ENCODE data around the gene COPZ2.

Gene COPZ2

GRCh38 chr17:48056879-48057278, 19.3 kb upstream of the COPZ2 start:
- H3K9ac ChIP-seq (ENCODE audit: low read depth in 1 of 2, low read length in 2 of 2): no peak overlapping the region
- H3K27me3 ChIP-seq (ENCODE audit: control insufficient read depth in 2 of 2, insufficient read depth in 2 of 2, low read length in 2 of 2): no peaks in the 10 kb centered on the region
- no peak overlapping the region for H3K4me3 ChIP-seq (ENCODE audit: low read length in 2 of 2)
- no peak overlapping the region for H3K27ac ChIP-seq (ENCODE audit: low read depth in 2 of 2, low read length in 2 of 2)
- H3K36me3 ChIP-seq (ENCODE audit: control insufficient read depth in 2 of 2, insufficient read depth in 2 of 2, low read length in 2 of 2): peaks cover 59 to 77% of the 10 kb centered on the region in 2 donors
- H3K4me1 ChIP-seq (ENCODE audit: control insufficient read depth in 2 of 2, insufficient read depth in 2 of 2, low read length in 2 of 2): peaks cover 27 to 28% of the 10 kb centered on the region in 2 donors
- H3K9me3 ChIP-seq (ENCODE audit: control insufficient read depth in 2 of 2, low read length in 2 of 2): no peaks in the 10 kb centered on the region

GRCh38 chr17:48056246-48056745, 18.7 kb upstream of the COPZ2 start:
- peaks cover 53 to 76% of the 10 kb centered on the region in 2 donors for H3K36me3 ChIP-seq (ENCODE audit: control insufficient read depth in 2 of 2, insufficient read depth in 2 of 2, low read length in 2 of 2)

GRCh38 chr17:48055531-48056245, 18.1 kb upstream of the COPZ2 start:
- H3K27ac ChIP-seq (ENCODE audit: low read depth in 2 of 2, low read length in 2 of 2): peak overlapping the region in 1 of 2 donors; percentile 3
- peaks cover 52 to 80% of the 10 kb centered on the region in 2 donors for H3K36me3 ChIP-seq (ENCODE audit: control insufficient read depth in 2 of 2, insufficient read depth in 2 of 2, low read length in 2 of 2)
- H3K9me3 ChIP-seq (ENCODE audit: control insufficient read depth in 2 of 2, low read length in 2 of 2): no peaks in the 10 kb centered on the region
- peaks cover 39% of the 10 kb centered on the region in 2 donors for H3K4me1 ChIP-seq (ENCODE audit: control insufficient read depth in 2 of 2, insufficient read depth in 2 of 2, low read length in 2 of 2)
- H3K4me3 ChIP-seq (ENCODE audit: low read length in 2 of 2): no peak overlapping the region
- H3K27me3 ChIP-seq (ENCODE audit: control insufficient read depth in 2 of 2, insufficient read depth in 2 of 2, low read length in 2 of 2): no peaks in the 10 kb centered on the region
- H3K9ac ChIP-seq (ENCODE audit: low read depth in 1 of 2, low read length in 2 of 2): no peak overlapping the region

More at GRCh38 chr17:48056246-48056745, 18.7 kb upstream of the COPZ2 start:
- Histone ChIP-seq H3K27ac (ENCODE audit: low read depth in 2 of 2, low read length in 2 of 2) (no peak overlapping the region), H3K27me3 (ENCODE audit: control insufficient read depth in 2 of 2, insufficient read depth in 2 of 2, low read length in 2 of 2) (no peaks in the 10 kb centered on the region), H3K4me3 (ENCODE audit: low read length in 2 of 2) (no peak overlapping the region), H3K9ac (ENCODE audit: low read depth in 1 of 2, low read length in 2 of 2) (no peak overlapping the region), H3K9me3 (ENCODE audit: control insufficient read depth in 2 of 2, low read length in 2 of 2) (no peaks in the 10 kb centered on the region), H3K4me1 (ENCODE audit: control insufficient read depth in 2 of 2, insufficient read depth in 2 of 2, low read length in 2 of 2) (peaks cover 33% of the 10 kb centered on the region in 2 donors)

- Histone ChIP-seq H3K4me3 (ENCODE audit: low read length in 2 of 2) (no peak overlapping the region), H3K36me3 (ENCODE audit: control insufficient read depth in 2 of 2, insufficient read depth in 2 of 2, low read length in 2 of 2) (peaks cover 46 to 72% of the 10 kb centered on the region in 2 donors), H3K27ac (ENCODE audit: low read depth in 2 of 2, low read length in 2 of 2) (peak overlapping the region; percentile 39 to 99), H3K27me3 (ENCODE audit: control insufficient read depth in 2 of 2, insufficient read depth in 2 of 2, low read length in 2 of 2) (no peaks in the 10 kb centered on the region), H3K4me1 (ENCODE audit: control insufficient read depth in 2 of 2, insufficient read depth in 2 of 2, low read length in 2 of 2) (peaks cover 49% of the 10 kb centered on the region in 2 donors), H3K9me3 (ENCODE audit: control insufficient read depth in 2 of 2, low read length in 2 of 2) (no peaks in the 10 kb centered on the region), H3K9ac (ENCODE audit: low read depth in 1 of 2, low read length in 2 of 2) (no peak overlapping the region)
These were observed 16.9 kb upstream of the COPZ2 start for GRCh38 chr17:48054238-48055185.

GRCh38 chr17:48053758-48054237, 16.2 kb upstream of the COPZ2 start:
- H3K4me3 ChIP-seq (ENCODE audit: low read length in 2 of 2): peak overlapping the region in 1 of 2 donors; percentile 29
- H3K9ac ChIP-seq (ENCODE audit: low read depth in 1 of 2, low read length in 2 of 2): peak overlapping the region in 1 of 2 donors; percentile 55
- H3K27ac ChIP-seq (ENCODE audit: low read depth in 2 of 2, low read length in 2 of 2): peak overlapping the region; percentile 39 to 99
- no peaks in the 10 kb centered on the region for H3K9me3 ChIP-seq (ENCODE audit: control insufficient read depth in 2 of 2, low read length in 2 of 2)
- H3K36me3 ChIP-seq (ENCODE audit: control insufficient read depth in 2 of 2, insufficient read depth in 2 of 2, low read length in 2 of 2): peaks cover 39 to 65% of the 10 kb centered on the region in 2 donors
- peaks cover 53% of the 10 kb centered on the region in 2 donors for H3K4me1 ChIP-seq (ENCODE audit: control insufficient read depth in 2 of 2, insufficient read depth in 2 of 2, low read length in 2 of 2)
- H3K27me3 ChIP-seq (ENCODE audit: control insufficient read depth in 2 of 2, insufficient read depth in 2 of 2, low read length in 2 of 2): no peaks in the 10 kb centered on the region

GRCh38 chr17:48052956-48053757, 15.6 kb upstream of the COPZ2 start:
- no peaks in the 10 kb centered on the region for H3K9me3 ChIP-seq (ENCODE audit: control insufficient read depth in 2 of 2, low read length in 2 of 2)
- peaks cover 32 to 59% of the 10 kb centered on the region in 2 donors for H3K36me3 ChIP-seq (ENCODE audit: control insufficient read depth in 2 of 2, insufficient read depth in 2 of 2, low read length in 2 of 2)
- H3K9ac ChIP-seq (ENCODE audit: low read depth in 1 of 2, low read length in 2 of 2): peak overlapping the region; percentile 5 to 55
- H3K27ac ChIP-seq (ENCODE audit: low read depth in 2 of 2, low read length in 2 of 2): peak overlapping the region; percentile 39 to 99
- peaks cover 53% of the 10 kb centered on the region in 2 donors for H3K4me1 ChIP-seq (ENCODE audit: control insufficient read depth in 2 of 2, insufficient read depth in 2 of 2, low read length in 2 of 2)
- H3K4me3 ChIP-seq (ENCODE audit: low read length in 2 of 2): peak overlapping the region in 1 of 2 donors; percentile 29
- H3K27me3 ChIP-seq (ENCODE audit: control insufficient read depth in 2 of 2, insufficient read depth in 2 of 2, low read length in 2 of 2): no peaks in the 10 kb centered on the region

- H3K27ac ChIP-seq (ENCODE audit: low read depth in 2 of 2, low read length in 2 of 2): peak overlapping the region; percentile 99
- H3K27me3 ChIP-seq (ENCODE audit: control insufficient read depth in 2 of 2, insufficient read depth in 2 of 2, low read length in 2 of 2): no peaks in the 10 kb centered on the region
- H3K36me3 ChIP-seq (ENCODE audit: control insufficient read depth in 2 of 2, insufficient read depth in 2 of 2, low read length in 2 of 2): peaks cover 20 to 46% of the 10 kb centered on the region in 2 donors
- peak overlapping the region; percentile 26 to 55 for H3K9ac ChIP-seq (ENCODE audit: low read depth in 1 of 2, low read length in 2 of 2)
- no peaks in the 10 kb centered on the region for H3K9me3 ChIP-seq (ENCODE audit: control insufficient read depth in 2 of 2, low read length in 2 of 2)
- peak overlapping the region; percentile 20 to 29 for H3K4me3 ChIP-seq (ENCODE audit: low read length in 2 of 2)
- peaks cover 61 to 63% of the 10 kb centered on the region in 2 donors for H3K4me1 ChIP-seq (ENCODE audit: control insufficient read depth in 2 of 2, insufficient read depth in 2 of 2, low read length in 2 of 2)
These were observed 14.3 kb upstream of the COPZ2 start for GRCh38 chr17:48051706-48052486.

- H3K36me3 ChIP-seq (ENCODE audit: control insufficient read depth in 2 of 2, insufficient read depth in 2 of 2, low read length in 2 of 2): peaks cover 14 to 40% of the 10 kb centered on the region in 2 donors
- peak overlapping the region; percentile 17 to 37 for H3K4me3 ChIP-seq (ENCODE audit: low read length in 2 of 2)
- peak overlapping the region in 1 of 2 donors; percentile 88 for H3K9ac ChIP-seq (ENCODE audit: low read depth in 1 of 2, low read length in 2 of 2)
- peaks cover 67 to 69% of the 10 kb centered on the region in 2 donors for H3K4me1 ChIP-seq (ENCODE audit: control insufficient read depth in 2 of 2, insufficient read depth in 2 of 2, low read length in 2 of 2)
- no peaks in the 10 kb centered on the region for H3K27me3 ChIP-seq (ENCODE audit: control insufficient read depth in 2 of 2, insufficient read depth in 2 of 2, low read length in 2 of 2)
- H3K9me3 ChIP-seq (ENCODE audit: control insufficient read depth in 2 of 2, low read length in 2 of 2): no peaks in the 10 kb centered on the region
- peak overlapping the region; percentile 99 for H3K27ac ChIP-seq (ENCODE audit: low read depth in 2 of 2, low read length in 2 of 2)
These were observed 13.7 kb upstream of the COPZ2 start for GRCh38 chr17:48051283-48051682.
